GM19468 (cell line): ENCODE data around the gene CARNS1.
"Not testable (repeated sequence)": the region's sequence is repeated elsewhere in the genome, so short reads cannot be mapped to it uniquely, and the experiment has no call there.

ENCODE experiments used
- ATAC-seq: cut with Tn5 transposase; IDR thresholded peaks from one replicate; pipeline ENCODE4 v1.9.1; 2021; ENCODE audit warnings: mild to moderate bottlenecking, moderate library complexity, moderate number of reproducible peaks; ENCODE audit not compliant: unreplicated experiment; ENCODE audit errors: extremely low read depth

The CARNS1 gene

DNA sequence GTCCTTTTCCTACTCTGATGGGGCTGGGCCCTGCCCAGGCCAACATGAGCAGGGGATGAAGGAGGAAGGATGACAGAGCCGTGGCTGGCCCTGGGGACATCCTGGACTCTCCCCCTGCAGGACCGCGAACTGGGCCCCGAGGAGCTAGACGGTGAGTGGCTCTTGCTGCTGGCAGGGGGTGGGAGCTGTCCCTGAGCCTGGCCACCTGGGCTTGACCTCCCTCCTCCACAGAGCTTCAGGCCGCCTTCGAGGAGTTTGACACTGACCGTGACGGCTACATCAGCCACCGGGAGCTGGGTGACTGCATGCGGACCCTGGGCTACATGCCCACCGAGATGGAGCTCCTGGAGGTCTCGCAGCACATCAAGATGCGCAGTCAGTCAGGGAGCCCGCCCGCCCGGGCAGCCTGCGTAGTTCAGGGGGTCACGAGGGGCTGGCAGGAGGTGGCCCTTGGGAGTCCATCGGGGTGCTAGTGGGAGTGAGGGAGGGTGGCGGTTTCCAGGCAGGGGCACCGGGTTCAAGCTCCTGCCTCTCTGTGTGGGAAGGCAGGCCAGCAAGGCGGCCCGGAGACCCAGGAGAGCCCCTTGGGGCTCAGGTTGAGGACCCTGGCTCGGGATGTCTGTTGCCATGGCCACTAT, 40.7 kb downstream of the CARNS1 start:
- ATAC-seq: no peak

DNA sequence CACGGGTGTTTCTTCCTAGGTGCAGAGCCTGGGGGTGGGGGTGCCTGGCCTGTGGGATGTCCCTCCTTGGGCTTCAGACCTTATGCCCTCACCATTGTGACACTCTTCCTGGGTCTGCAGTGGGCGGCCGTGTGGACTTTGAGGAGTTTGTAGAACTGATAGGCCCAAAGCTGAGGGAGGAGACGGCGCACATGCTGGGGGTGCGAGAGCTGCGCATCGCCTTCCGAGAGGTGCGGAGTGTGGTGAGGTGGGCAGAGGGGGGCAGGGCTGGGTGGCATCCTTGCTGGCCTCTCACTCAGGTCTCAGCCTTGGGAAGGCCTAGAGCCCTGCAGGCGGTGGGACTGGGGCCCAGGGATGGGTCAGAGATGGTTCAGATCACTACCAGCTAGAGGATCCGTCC, 42.0 kb downstream of the CARNS1 start:
- no peak for ATAC-seq

DNA sequence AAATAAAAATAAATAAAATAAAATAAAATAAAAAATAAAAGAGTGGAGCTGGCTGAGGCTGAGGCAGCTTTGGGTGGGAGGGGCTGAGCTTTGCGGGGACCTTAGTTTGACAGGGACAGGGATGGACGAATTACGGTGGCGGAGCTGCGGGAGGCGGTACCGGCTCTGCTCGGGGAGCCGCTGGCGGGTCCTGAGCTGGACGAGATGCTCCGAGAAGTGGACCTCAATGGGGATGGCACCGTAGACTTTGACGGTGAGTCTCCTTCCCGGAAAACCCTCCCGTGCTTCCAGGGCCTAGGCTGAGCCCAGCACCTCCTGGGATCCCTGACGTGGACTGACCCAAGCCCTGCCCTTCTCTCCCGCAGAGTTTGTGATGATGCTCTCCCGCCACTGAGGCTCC, 42.8 kb downstream of the CARNS1 start:
- ATAC-seq: no peak

DNA sequence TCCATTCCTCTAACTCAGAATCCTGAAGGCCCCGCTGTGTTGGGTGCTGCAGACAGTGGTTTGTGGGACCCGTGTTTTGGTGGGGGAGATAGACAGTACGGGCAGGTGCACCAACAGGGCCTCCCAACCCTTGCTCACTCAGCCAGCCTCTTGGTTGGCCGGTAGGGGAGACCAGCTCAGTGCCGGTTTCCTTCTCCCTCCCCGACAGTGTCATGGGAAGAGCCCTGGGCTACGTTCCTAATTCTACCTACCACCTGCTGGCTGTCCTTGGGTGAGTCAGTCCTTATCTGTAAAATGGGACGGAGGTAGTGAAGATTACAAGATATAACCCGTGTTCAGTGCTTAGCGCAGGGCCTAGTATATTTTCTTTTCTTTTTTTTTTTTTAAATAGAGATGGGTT, 47.7 kb downstream of the CARNS1 start:
- no peak for ATAC-seq

DNA sequence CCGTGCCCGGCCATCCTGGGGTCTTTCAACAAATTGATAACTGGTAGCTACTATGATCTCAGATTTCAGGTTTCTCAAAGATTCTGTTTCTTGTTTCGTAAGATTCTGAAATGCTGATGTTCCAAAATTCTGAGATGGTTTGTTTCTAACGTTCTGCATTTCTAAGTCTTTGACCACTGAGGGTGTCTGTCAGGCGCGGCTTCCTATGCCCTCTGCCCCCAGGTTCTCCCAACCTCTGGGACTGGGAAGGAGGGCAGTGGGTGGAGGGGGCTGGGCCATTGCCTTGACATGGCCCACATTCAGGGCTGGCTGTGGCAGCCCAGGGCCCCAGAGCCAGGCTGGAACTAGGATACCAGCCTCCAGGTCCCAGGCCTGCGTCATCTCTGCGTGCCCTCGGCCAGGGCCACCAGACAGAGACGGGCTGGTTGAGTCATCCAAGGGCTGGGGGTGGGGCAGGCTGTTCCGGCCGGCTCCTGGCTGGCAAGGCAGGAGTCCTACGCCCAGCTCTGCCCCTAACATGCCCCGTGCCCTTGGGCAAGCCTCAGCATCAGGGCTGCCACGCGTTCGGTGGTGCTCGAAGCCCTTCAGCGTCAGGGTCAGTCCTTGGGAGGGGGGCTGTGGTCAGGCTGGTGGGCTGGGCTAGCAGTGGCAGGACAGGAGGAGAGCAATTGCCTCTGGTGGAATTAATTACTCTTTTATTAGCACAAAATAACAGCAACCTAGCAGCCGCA, 48.4 kb downstream of the CARNS1 start:
- ATAC-seq: no peak

DNA sequence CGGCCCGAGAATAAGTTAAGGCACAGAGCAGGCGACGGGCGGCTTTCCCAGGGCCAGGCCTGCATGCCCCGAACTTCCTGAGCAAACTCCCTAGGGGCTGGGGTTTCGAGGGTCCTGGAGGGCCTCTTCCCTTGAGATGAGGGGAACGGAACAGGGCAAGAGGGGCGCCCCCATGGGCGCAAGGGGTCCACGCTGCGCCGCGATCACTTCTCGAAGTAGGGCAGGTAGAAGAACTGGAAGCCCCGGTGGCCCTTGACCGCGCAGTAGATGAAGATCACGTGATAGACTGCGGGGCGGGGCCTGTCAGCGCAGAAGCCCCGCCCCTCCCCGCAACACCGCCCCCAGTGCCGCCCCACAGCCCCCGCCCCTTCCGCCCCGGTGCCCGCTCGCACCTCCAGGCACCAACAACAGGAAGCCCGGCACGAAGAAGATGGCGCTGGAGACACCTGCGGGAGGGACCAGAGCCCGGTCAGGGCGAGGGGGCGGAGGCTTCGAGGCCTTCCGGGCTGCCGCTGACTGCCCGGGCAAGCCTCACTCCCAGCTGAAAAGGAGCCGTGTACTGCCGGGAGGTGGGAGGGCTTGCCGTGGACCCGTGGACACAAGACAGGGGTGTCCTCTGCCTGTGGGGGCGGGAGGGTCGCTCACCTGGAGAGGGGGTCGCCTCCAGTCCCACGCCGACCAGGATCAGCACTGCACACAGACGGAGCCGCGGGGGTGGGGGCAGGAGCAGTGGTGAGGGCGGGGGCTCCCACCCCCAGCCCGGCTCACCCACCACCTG, 49.1 kb downstream of the CARNS1 start:
- ATAC-seq: no peak

DNA sequence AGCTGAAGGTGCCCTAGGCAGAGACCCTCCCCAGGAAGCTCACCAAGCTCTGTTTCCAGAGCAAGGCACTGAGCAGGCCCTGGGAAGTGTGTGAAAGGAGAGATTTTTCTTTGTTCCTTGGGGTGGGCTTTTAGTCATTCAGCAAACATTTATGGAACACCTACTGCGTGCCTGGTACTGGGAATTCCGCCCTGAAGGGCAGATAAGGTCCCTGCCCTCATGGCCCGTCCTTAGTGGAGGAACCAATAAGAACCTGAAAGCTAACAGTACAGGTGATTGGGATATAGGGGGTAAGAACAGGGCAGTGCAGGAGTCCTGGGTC, 49.7 kb downstream of the CARNS1 start:
- no peak for ATAC-seq

DNA sequence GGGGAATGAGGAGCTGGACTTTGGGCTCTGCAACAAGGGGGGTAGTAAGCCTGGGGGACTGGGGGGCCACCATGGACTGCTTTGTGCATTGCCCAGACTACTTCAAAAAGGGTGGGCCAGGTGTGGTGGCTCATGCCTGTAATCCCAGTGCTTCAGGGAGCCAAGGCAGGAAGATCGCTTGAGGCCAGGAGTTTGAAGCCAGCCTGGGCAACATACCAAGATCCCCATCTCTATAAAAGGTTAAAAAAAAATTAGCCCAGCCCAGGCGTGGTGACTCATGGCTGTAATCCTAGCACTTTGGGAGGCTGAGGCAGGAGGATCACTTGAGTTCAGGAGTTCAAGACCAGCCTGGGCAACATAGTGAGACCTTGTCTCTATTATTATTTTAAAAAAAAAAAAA, 50.1 kb downstream of the CARNS1 start:
- ATAC-seq: not testable (repeated sequence)

DNA sequence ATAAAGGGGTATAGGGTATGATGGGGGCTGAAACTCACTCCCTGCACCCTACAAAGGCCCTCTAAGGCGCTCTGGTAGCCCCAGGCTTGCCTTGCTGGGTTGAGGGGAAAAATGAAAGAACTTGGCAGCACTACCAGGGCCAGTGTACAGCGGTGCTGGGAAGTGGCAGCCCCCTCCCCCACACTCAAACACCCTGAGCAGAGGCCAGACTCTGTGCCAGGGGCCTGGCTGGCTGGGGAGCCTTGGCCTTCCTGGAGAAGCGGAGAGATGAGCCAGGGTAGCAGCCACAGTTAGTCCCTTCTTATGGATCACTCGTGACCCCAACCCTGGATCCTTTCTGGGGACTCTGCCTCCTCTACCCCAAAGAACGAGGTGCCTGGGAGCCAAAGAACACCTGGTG, 50.9 kb downstream of the CARNS1 start:
- ATAC-seq: no peak

DNA sequence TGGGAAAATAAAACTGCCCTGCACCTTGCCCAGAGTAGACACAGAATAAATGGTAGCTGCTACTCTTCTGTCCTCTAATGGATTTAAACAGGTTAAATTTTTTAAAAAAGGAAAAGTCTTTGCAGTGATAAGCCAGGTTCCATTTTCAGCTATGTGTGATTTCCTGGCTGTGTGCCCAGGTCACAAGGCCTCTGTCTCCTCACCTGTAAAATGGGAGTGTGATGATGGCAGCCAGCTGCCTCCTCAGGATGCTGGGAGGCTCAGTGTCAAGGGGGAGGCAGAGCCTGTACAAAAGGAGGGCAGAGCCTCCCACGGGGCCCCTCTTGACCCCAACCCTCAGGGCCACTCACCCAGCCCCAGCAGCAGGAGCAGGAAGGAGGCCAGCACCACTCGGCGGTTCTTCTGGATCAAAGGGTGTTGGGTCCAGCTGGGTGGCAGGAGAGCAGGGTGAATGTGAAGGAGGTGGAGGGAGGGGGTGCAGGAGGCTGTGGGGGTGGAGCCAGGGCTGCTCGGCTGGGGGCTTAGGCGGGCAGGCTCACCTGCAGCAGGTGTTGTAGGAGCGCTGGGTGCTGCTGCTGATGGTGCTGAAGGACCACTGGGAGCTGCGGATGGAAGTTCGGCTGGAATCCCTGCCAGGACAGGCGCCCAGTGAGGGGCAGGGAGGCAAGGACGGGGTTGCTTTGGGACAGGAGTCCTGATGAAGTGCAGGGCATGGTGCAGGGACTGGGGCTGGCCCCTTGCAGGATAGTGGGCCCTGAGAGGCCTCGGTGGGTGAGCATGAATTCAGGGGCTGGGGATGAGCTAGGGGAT, 51.7 kb downstream of the CARNS1 start:
- no peak for ATAC-seq

DNA sequence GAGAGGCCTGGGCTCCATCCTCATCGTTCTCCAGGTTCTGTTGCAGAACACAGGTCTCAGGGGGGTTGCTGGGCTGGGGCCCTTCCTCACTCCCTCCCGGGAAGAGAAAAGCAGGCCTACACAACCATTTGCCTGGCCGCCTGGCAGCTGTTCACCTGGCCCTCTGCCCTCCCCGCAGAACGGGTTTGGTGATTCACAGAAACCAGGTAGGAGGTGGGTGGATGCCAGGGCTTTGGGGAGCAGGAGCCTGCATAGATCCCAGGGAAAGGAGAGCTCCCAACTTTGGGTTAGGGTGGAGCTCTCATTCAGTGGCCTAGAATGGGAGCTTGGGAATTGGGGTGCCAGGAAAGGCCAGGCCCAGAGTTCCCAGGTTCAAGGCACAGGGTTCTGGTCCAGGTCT, 52.6 kb downstream of the CARNS1 start:
- no peak for ATAC-seq

DNA sequence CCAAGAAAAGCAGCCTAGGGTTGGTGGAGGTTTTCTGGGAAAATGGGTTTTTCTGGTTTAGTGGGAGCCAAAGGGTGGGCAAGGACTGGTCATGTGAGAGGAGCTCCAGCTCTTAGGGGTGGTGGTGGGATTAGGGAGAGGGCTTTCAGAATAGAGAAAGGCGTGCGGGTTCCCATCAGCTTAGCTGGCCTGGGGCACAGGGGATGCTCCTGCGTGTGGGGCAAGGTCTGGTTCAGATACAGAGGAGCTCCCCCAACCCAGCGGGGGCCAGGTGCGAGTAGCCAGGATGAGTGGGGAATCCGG, 52.9 kb downstream of the CARNS1 start:
- no peak for ATAC-seq

DNA sequence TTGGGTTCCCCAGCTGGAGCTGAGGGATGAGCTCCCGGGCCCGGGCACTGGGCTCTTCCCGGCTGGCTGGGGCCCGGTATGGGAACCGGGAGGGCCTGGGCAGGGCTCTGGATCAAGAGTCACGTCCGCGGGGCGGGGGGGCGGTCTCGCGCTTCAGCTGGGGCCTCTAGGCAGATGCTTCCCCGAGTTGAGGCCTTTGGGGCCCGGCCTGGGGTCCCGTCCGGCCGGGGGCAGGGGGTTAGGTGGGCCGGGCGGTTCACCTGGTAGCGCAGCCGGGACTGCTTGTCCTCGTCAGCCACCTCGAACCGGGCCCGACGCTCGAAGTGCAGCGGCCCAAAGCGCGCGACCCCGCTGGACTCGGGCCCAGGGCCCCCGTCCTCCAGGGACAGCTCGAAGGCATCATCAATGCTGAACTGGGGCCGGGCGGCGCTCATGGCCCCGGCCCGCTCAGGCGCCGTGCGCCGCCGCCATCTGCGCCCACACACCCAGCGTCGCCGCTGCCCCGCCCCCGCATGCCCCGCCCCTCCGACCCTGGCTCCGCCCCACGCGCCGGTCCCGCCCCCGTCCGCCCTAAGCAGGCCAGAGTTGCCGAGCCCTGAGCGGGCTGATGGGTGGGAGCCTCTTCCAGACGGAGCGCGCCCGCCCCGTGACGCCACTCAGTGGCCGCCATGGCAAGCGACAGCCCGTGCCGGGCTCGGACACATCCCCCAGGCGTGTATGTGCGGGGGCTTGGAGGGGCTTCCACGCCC, 53.5 kb downstream of the CARNS1 start, which contains the start of gene TMEM134:
Gene TMEM134 (minus strand): TSS at position 493 of the 749 bp plus-strand sequence. CDS start 59 bp downstream, at position 434.
- peak; percentile 36 for ATAC-seq

DNA sequence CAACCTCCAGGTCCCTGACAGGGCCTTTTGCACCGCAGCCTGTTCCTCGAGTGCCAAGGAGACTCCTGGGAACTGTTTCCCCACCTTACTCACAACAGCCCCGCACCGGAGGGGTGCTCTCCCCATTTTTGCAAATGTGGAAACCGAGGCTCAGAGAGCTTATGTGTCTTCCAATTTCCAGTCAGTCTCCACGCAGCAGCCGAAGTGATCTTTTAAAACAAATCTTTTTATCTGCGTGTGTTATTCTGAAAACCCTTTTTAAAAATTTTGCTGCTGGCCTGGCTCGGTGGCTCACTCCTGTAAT, 54.0 kb downstream of the CARNS1 start:
- ATAC-seq: no peak

DNA sequence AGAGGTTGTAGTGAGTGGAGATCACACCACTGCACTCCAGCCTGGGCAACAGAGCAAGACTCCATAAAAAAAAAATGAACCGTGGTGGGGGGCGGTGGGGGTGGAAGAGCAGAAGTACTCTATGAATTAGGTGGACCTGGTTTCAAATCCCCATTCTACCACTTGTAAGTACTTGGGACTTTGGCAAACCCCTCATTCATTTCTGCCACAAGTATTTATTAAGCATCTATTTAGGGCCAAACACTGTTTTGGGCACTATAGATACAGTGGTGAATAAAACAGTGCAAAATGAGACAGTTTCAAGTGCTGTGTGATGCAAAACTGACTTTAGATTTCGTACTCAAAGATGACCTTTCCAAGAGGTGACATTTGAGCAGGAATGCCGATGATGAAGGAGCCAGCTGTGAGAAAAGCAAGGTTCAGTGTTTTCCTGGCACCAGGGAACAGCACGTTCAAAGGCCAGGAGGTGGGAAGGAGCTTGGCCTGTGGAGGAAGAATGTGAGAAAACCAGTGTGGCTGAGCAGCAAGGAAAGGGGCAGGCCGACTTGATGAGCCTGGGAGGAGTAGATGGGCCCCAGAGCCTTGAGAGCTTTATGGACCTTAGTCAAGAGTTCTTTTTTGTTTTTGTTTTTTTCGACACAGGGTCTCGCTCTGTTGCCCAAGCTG, 55.0 kb downstream of the CARNS1 start:
- no peak for ATAC-seq

DNA sequence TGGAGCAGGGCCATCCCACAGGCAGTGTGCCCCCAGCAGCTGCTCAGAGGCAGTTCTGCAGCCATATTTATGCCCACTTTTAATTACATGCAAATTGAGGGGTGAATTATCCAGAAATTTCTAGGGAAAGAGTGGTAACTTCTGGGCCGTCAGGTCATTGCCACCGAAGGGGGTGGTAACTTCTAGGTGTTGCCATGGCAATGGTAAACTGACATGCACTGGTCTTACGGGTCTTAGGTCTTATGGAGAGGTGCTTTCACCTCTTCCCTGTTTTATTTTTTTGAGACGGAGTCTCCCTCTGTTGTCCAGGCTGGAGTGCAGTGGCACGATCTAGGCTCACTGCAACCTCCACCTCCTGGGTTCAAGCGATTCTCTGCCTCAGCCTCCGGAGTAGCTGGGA, 57.4 kb downstream of the CARNS1 start:
- ATAC-seq: no peak
